Ascending aorta (tissue), 2 donors: ENCODE results near the gene ASPDH. TPM values are rescaled to one million over a fixed set of nuclear protein-coding genes. Genes with fewer than 3 reads are reported as not detected.

ENCODE experiments used
- DNase-seq, 2 donors: peaks; one replicate each; pipeline ENCODE4 v3.0.0-alpha.2; 2019; ENCODE audit warnings: low spot score in 2 of 2
- H3K27ac ChIP-seq, 2 donors: fragments of 200-600 bp; sonication (generic); one replicate each; pipeline ENCODE4 v1.5.1; 2016 to 2017; ENCODE audit warnings: mild to moderate bottlenecking in 1 of 2
- H3K27me3 ChIP-seq: fragments of 200-600 bp; sonication (generic); one replicate; pipeline ENCODE4 v1.5.1; 2017
- H3K36me3 ChIP-seq, 2 donors: fragments of 200-600 bp; sonication (generic); one replicate each; pipeline ENCODE4 v1.5.1; 2016
- H3K4me1 ChIP-seq, 2 donors: fragments of 200-600 bp; sonication (generic); one replicate each; pipeline ENCODE4 v1.5.1; 2016 to 2017; ENCODE audit warnings: mild to moderate bottlenecking in 1 of 2
- H3K4me3 ChIP-seq, 2 donors: fragments of 200-600 bp; sonication (generic); one replicate each; pipeline ENCODE4 v1.5.1; 2016 to 2017; ENCODE audit warnings: mild to moderate bottlenecking in 1 of 2
- H3K9me3 ChIP-seq, 2 donors: fragments of 200-600 bp; sonication (generic); one replicate each; pipeline ENCODE4 v1.5.1; 2016
- CTCF ChIP-seq, 3 experiments: fragments of 200-600 bp in 2 of 3; fragments of 450-650 bp in 1 of 3; sonication (generic) in 2 of 3; IDR thresholded peaks; one replicate each; pipeline ENCODE4 v1.5.1; 2016 to 2019; ENCODE audit warnings: antibody characterized with exemption in 3 of 3, mild to moderate bottlenecking in 1 of 3, moderate library complexity in 1 of 3
- intact Hi-C: fragments of 100-400 bp; cut with DNase I; formaldehyde crosslinking; loops from one replicate; pipeline ENCODE4 v1.15.1; 2023
- total RNA-seq: library from RNA; depleted of rRNA; stranded (reverse); fragments of >200 nt; gene quantifications from one replicate; pipeline ENCODE4 v1.1.0, GENCODE V29; 2016

Gene ASPDH
- total RNA-seq, 1 donor from 2014 or later: not detected

- DNase-seq: no peak
- no peak overlapping the region for H3K4me3 ChIP-seq
- peaks cover 26 to 32% of the 10 kb centered on the region in 2 donors for H3K36me3 ChIP-seq
- H3K4me1 ChIP-seq: no peaks in the 10 kb centered on the region
- no peaks in the 10 kb centered on the region for H3K27me3 ChIP-seq
- no peak overlapping the region for H3K27ac ChIP-seq
- H3K9me3 ChIP-seq: no peaks in the 10 kb centered on the region
- no peak for TF ChIP-seq CTCF (IDR thresholded peaks at IDR 0.05)
- intact Hi-C loops: no loop called here
These were observed 28.3 kb downstream of the ASPDH start for GRCh38 chr19:50485284-50485955.

- Histone ChIP-seq H3K27me3 (no peaks in the 10 kb centered on the region), H3K9me3 (no peaks in the 10 kb centered on the region), H3K27ac (no peak overlapping the region), H3K4me1 (peaks cover 0 to under 1% of the 10 kb centered on the region in 2 donors), H3K36me3 (peaks cover 39 to 47% of the 10 kb centered on the region in 2 donors), H3K4me3 (no peak overlapping the region)
- intact Hi-C loops: no loop called here
- no peak for TF ChIP-seq CTCF (IDR thresholded peaks at IDR 0.05)
- DNase-seq: no peak
These were observed 30.8 kb downstream of the ASPDH start for GRCh38 chr19:50482916-50483315.

- DNase-seq: no peak
- peaks cover 1 to 6% of the 10 kb centered on the region in 2 donors for H3K4me1 ChIP-seq
- peaks cover 39 to 47% of the 10 kb centered on the region in 2 donors for H3K36me3 ChIP-seq
- intact Hi-C loops: no loop called here
- no peak overlapping the region for H3K4me3 ChIP-seq
- no peak for TF ChIP-seq CTCF (IDR thresholded peaks at IDR 0.05)
- no peak overlapping the region for H3K27ac ChIP-seq
- H3K9me3 ChIP-seq: no peaks in the 10 kb centered on the region
- H3K27me3 ChIP-seq: no peaks in the 10 kb centered on the region
These were observed 31.4 kb downstream of the ASPDH start for GRCh38 chr19:50482271-50482855.

GRCh38 chr19:50481351-50482149, 32.2 kb downstream of the ASPDH start:
- intact Hi-C loops: no loop called here
- H3K4me1 ChIP-seq: peaks cover 8 to 12% of the 10 kb centered on the region in 2 donors
- no peak overlapping the region for H3K4me3 ChIP-seq
- H3K36me3 ChIP-seq: peaks cover 39 to 47% of the 10 kb centered on the region in 2 donors
- H3K27ac ChIP-seq: no peak overlapping the region
- no peaks in the 10 kb centered on the region for H3K27me3 ChIP-seq
- H3K9me3 ChIP-seq: no peaks in the 10 kb centered on the region
- no peak for DNase-seq
- TF ChIP-seq CTCF (IDR thresholded peaks at IDR 0.05): no peak

GRCh38 chr19:50480281-50481111, 33.2 kb downstream of the ASPDH start:
- Histone ChIP-seq H3K27ac (no peak overlapping the region), H3K4me1 (peaks cover 8 to 12% of the 10 kb centered on the region in 2 donors), H3K4me3 (no peak overlapping the region), H3K27me3 (no peaks in the 10 kb centered on the region), H3K36me3 (peaks cover 39 to 47% of the 10 kb centered on the region in 2 donors), H3K9me3 (no peaks in the 10 kb centered on the region)
- DNase-seq: no peak
- intact Hi-C loops: no loop called here
- TF ChIP-seq CTCF (IDR thresholded peaks at IDR 0.05): no peak
